Prostate gland (tissue), 2 donors: Measurements from ENCODE around the gene CFAP100.

Source experiments
- CTCF ChIP-seq, 4 experiments: fragments of 200-600 bp in 2 of 4; fragments of 450-650 bp in 2 of 4; sonication (generic) in 2 of 4; IDR thresholded peaks; 1 replicate in 3 of 4; 2 replicates in 1 of 4; pipeline ENCODE4 v1.5.1; 2016 to 2019; ENCODE audit warnings: antibody characterized with exemption in 4 of 4, mild to moderate bottlenecking in 2 of 4, moderate library complexity in 2 of 4
- POLR2A ChIP-seq: fragments of 450-650 bp; IDR thresholded peaks from one replicate; pipeline ENCODE4 v1.6.1; 2016; ENCODE audit warnings: antibody characterized with exemption, mild to moderate bottlenecking
- POLR2AphosphoS5 ChIP-seq: sonication (generic); formaldehyde crosslinking; IDR thresholded peaks from one replicate; pipeline ENCODE4 v1.6.1; 2017; ENCODE audit warnings: antibody characterized with exemption

- TF ChIP-seq CTCF (IDR thresholded peaks at IDR 0.05) (no peak), POLR2A (no peak), POLR2AphosphoS5 (no peak)
Observed at GRCh38 chr3:126468028-126468891, 73.6 kb downstream of the CFAP100 start.
